ENCODE measurements around the gene SMIM14.

The SMIM14 gene

DNA sequence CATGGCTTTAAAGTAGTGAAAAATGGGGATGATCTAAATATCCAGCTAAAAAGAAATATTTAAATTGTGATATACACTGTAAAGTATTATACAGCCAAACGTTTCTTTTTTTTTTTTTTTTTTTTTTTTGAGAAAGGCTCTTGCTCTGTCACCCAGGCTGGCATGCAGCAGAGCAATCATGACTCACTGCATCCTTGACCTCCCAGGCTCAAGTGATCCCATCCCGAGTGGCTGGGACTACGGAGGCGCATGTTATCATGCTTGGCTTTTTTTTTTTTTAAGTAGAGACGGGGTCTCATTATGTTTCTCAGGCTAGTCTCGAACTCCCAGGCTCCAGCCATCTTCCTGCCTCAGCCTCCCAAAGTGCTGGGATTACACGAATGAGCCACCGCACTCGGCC, 17.1 kb downstream of the SMIM14 start:
- H3K36me3 ChIP-seq (ENCODE audit: control insufficient read depth, low read length), result peaks cover 69% of the 10 kb centered on the region
- H3K27ac ChIP-seq (ENCODE audit: low read depth, low read length), result no peak overlapping the region
- H3F3A ChIP-seq (ENCODE audit: control insufficient read depth, insufficient read depth), result peaks cover 29% of the 10 kb centered on the region
- TF ChIP-seq EZH2phosphoT487 (IDR thresholded peaks at IDR 0.05; ENCODE audit: borderline replicate concordance, low read length) (no peak), CTCF (IDR thresholded peaks at IDR 0.05; ENCODE audit: low read depth, low read length, poor library complexity, severe bottlenecking) (no peak)
- peak overlapping the region; percentile 0; the same call in 1 of the 2 replicates for H3K4me3 ChIP-seq (ENCODE audit: low read length)
- peaks cover 26% of the 10 kb centered on the region for H4K20me1 ChIP-seq (ENCODE audit: control insufficient read depth, insufficient read depth, low read depth, low read length)
- H3K9me3 ChIP-seq (ENCODE audit: control insufficient read depth, insufficient read depth, low read length), result no peaks in the 10 kb centered on the region
- no peaks in the 10 kb centered on the region for H3K9me2 ChIP-seq (replicated peaks; ENCODE audit: control insufficient read depth, low read length)
- peak overlapping the region; percentile 38 for H3K4me2 ChIP-seq (ENCODE audit: low read length)
- H3K4me1 ChIP-seq (ENCODE audit: control insufficient read depth, low read length), result peaks cover 68% of the 10 kb centered on the region
- no peaks in the 10 kb centered on the region for H3K27me3 ChIP-seq (ENCODE audit: control insufficient read depth, low read length)
- peaks cover 93% of the 10 kb centered on the region for H3K79me2 ChIP-seq (ENCODE audit: control insufficient read depth, low read length)

- no peak overlapping the region for H3K4me3 ChIP-seq (ENCODE audit: low read length)
- no peak overlapping the region for H3K27ac ChIP-seq (ENCODE audit: low read depth, low read length)
- no peak for TF ChIP-seq CTCF (IDR thresholded peaks at IDR 0.05; ENCODE audit: low read depth, low read length, poor library complexity, severe bottlenecking)
- no peak for TF ChIP-seq EZH2phosphoT487 (IDR thresholded peaks at IDR 0.05; ENCODE audit: borderline replicate concordance, low read length)
- H3K79me2 ChIP-seq (ENCODE audit: control insufficient read depth, low read length), result peaks cover 93% of the 10 kb centered on the region
- peaks cover 71% of the 10 kb centered on the region for H3K36me3 ChIP-seq (ENCODE audit: control insufficient read depth, low read length)
- peaks cover 76% of the 10 kb centered on the region for H3K4me1 ChIP-seq (ENCODE audit: control insufficient read depth, low read length)
- no peaks in the 10 kb centered on the region for H3K9me2 ChIP-seq (replicated peaks; ENCODE audit: control insufficient read depth, low read length)
- no peaks in the 10 kb centered on the region for H3K27me3 ChIP-seq (ENCODE audit: control insufficient read depth, low read length)
- H3F3A ChIP-seq (ENCODE audit: control insufficient read depth, insufficient read depth), result peaks cover 31% of the 10 kb centered on the region
- H4K20me1 ChIP-seq (ENCODE audit: control insufficient read depth, insufficient read depth, low read depth, low read length), result peaks cover 25% of the 10 kb centered on the region
- no peaks in the 10 kb centered on the region for H3K9me3 ChIP-seq (ENCODE audit: control insufficient read depth, insufficient read depth, low read length)
- peak overlapping the region; percentile 38 for H3K4me2 ChIP-seq (ENCODE audit: low read length)
Measured at GRCh38 chr4:39620551-39621313, 17.9 kb downstream of the SMIM14 start.

- TF ChIP-seq CTCF (IDR thresholded peaks at IDR 0.05; ENCODE audit: low read depth, low read length, poor library complexity, severe bottlenecking) (no peak), EZH2phosphoT487 (IDR thresholded peaks at IDR 0.05; ENCODE audit: borderline replicate concordance, low read length) (no peak)
- H3K9me3 ChIP-seq (ENCODE audit: control insufficient read depth, insufficient read depth, low read length), result no peaks in the 10 kb centered on the region
- peaks cover 35% of the 10 kb centered on the region for H3F3A ChIP-seq (ENCODE audit: control insufficient read depth, insufficient read depth)
- H3K4me2 ChIP-seq (ENCODE audit: low read length), result peak overlapping the region; percentile 74
- peaks cover 82% of the 10 kb centered on the region for H3K4me1 ChIP-seq (ENCODE audit: control insufficient read depth, low read length)
- H4K20me1 ChIP-seq (ENCODE audit: control insufficient read depth, insufficient read depth, low read depth, low read length), result peaks cover 18% of the 10 kb centered on the region
- H3K4me3 ChIP-seq (ENCODE audit: low read length), result no peak overlapping the region
- H3K36me3 ChIP-seq (ENCODE audit: control insufficient read depth, low read length), result peaks cover 64% of the 10 kb centered on the region
- no peak overlapping the region for H3K27ac ChIP-seq (ENCODE audit: low read depth, low read length)
- no peaks in the 10 kb centered on the region for H3K27me3 ChIP-seq (ENCODE audit: control insufficient read depth, low read length)
- peaks cover 93% of the 10 kb centered on the region for H3K79me2 ChIP-seq (ENCODE audit: control insufficient read depth, low read length)
- H3K9me2 ChIP-seq (replicated peaks; ENCODE audit: control insufficient read depth, low read length), result no peaks in the 10 kb centered on the region
Measured at GRCh38 chr4:39617534-39617933, 21.1 kb downstream of the SMIM14 start.
